ENCODE results near the gene SMIM11.
"Not testable (repeated sequence)": the region's sequence is repeated elsewhere in the genome, so short reads cannot be mapped to it uniquely, and the experiment has no call there.

The SMIM11 gene

DNA sequence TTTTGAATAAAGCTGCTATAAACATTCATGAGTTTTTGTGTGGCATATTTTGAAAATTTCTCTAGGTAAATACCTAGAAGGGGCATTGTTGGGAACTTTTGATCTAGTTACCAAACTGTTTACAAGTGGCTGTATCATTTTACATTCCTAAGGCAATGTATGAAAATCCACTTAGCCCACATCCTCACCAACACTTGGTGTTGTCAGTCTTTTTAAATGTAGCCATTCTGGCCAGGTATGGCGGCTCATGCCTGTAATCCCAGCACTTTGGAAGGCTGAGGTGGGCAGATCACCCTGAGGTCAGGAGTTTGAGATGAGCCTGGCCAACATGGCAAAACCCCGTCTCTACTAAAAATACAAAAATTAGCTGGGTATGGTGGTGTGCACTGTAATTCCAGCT is 17.4 kb upstream of the SMIM11 start:
- DNase-seq: no peak

DNA sequence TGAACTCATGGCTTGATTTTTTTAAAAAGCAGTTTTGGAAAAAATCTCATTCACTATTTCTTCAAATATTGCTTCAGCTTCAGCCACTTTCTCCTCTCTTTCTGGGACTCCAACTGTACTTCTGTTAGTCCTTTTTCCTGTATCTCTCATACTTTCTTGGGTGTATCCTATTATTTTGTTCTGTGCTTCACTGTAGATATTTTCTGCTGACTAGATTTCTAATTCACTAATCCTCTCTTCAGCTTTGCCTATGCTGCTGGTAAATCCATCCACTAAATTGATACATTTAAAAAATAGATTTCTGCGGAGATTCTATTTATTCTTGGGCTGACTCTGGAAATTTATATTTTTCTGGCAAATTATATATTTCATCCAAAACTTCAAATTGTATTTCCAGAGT is 16.4 kb upstream of the SMIM11 start:
- DNase-seq: no peak

DNA sequence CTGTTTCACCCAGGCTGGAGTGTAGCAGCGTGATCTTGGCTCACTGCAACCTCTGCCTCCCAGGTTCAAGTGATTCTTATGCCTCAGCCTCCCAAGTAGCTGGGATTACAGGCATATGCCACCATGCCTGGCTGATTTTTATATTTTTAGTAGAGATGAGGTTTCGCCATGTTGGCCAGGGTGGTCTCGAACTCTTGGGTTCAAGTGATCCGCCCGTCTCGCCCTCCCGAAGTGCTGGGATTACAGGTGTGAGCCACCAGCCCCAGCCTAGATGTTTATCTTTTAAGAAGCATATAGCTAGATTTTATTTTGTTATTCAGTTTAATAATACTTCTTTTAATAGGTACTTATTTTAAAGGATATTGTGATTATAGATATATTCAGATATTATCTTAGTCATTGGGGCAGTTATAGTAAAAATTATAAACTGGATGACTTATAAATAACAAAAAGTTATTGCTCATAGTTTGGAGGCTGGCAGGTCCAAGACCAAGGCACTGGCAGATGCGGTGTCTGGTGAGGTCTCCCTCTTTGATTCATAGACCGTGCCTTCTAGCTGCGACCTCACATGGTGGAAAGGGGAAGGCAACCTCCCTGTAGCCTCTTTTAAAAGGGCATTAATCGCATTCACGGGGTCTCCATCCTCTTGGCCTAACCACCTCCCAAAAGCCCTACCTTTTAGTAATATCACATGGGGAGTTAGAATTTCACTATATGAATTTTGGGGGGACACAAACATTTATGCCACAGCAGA is 14.6 kb upstream of the SMIM11 start:
- no peak for DNase-seq

DNA sequence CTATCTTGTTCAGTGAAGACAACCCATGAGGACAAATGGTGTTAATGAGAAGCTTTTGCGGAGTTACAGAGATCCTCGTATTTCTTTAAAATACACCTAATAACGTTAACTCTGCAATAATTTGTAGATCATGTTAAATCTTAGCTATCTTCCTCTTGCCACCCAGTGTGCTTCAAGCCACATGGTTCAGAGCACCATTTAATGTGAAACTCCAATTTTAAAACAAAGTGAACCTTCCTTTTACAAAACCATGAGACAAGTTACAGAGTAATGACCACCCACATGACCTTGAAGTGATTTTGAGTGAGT is 13.2 kb upstream of the SMIM11 start:
- DNase-seq: no peak

DNA sequence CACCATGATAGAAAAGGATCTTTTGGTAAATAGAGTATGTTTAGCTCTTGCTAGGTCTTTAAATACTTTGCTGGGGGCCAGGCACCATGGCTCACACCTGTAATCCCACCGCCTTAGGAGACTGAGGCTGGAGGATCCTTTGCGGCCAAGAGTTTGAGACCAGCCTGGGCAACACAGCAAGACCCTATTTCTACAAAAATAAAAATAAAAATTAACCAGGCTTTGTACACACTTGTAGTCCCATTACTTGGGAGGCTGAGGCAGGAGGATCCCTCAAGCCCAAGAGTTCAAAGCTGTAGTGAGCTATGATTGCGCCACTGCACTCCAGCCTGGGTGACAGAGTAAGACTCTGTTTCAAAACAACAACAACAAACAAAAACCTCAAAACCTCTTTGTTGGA is 12.6 kb upstream of the SMIM11 start:
- DNase-seq: no peak

DNA sequence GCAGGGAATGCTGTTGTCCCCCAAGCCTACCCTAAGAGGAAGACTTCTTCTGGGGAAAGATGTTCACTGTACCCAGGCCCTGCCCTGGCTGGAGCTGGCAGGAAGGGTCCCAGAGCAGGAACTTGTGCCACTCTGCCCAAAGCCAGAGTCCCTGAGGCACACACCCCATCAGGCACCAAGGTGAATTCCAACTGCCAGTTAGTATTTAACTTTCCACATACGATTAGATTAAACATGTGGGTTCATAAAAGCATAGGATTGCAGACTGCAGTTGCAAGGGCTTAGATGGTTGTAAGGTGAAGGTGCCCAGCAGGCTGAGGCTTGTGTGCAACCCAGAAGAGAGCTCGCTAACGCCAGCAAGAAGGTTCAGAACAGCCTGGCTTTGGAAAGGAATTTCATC is 11.6 kb upstream of the SMIM11 start, which contains the start of gene KCNE2:
Gene KCNE2, plus strand, starts transcription at position 274 of the 400 bp plus-strand sequence. CDS start 6,473 bp downstream, outside the sequence.
- DNase-seq: no peak

DNA sequence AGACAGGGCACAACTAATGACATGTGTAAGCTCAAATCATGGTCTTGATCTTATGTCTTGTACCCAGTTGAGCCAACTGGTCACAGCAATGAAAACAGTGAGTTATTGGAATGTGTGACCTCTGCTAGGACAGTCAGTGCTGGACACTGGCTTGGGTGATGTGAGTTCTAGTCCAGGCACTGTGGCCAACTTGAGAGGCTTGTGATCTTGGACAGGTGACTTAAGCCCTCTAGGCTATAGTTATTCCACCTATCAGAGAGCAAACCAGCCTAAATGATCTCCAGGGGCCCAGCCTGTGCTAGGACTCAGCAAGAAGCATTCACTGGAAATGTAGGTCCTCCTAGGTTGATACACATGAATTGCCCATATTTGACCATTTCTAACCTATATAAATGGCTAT is 10.4 kb upstream of the SMIM11 start:
- DNase-seq: no peak

DNA sequence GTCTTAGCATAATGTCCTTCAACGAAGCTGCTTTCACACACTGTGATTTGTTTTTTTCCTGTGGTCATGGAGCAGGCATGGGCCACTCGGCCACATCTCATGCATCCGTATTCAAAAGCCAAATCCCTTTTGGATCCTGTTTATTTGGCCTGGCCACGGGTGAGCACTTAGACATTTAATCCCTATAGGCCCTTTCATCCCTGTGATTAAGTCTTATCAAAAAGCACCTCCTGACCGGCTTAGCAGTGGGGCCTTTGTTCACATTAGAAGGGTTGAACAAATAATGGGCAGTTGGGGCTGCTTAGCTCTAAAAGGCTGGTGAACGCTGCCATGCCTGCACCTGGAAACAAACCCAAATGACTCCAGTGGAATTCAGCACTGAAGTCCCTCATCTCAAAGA is 9.5 kb upstream of the SMIM11 start:
- DNase-seq: no peak

DNA sequence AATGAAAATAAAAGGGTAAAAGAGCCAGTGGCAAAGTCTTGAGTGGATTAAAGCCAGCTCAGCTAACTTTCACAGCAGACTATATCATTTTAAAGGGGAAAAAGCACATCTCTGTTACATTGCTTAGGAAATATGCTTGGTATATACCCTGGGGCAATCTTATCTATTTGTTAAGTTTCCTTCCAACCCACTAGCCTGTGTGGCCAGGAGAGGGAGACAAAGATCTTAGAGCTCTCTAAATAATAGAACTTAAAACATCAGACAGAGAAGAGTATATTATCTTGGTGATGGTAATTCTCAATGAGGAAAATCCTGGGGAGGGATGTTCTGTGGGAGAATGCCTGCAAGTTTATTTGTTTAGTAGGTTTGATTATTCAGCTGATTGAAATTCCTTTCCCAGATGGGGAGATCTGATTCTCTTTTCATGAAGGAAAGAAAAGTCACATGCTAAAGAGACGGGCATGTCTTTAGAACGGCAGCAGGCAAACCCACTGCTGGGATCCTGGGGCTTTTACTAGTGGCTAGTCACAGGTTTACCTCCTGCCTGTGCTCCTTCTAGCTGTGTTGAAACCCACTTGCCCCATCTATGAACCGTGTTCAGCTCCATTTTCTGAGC is 7.9 kb upstream of the SMIM11 start:
- peak; percentile 55 for DNase-seq

DNA sequence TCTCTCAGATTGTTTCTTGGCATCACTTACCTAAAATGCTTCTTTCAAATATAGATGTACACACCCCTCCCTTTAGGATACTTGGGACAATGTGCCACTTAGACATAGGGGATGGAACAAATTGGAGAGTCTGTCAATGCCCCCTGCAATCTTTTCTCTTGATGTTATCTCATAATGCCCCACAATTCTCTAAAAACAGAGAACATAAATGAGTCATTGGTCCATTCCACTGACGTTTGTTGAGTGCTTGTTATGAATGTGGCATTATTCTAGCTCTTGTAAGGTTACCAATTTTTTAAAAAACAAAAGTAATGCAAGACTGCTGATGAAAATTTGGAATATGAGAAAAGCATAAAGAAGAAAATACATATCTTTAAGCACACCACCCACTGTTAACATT is 5.6 kb upstream of the SMIM11 start:
- no peak for DNase-seq

DNA sequence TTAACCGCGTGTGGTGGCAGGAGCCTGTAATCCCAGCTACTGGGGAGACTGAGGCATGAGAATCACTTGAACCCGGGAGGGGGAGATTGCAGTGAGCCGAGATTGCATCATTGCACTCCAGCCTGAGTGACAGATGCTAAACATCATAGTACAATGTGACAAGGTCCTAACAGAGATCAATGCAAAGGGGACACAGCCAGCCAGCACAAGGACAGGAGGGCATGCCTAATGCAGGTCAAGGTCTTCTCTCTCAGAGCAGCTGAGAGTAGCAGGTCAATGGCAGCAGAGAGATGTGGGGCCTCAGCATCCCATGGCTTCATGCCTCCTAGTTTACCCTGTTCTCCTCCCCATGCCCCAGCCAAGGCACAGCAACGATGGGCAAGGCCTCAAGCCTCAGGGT is 3.0 kb upstream of the SMIM11 start:
- DNase-seq: no peak

DNA sequence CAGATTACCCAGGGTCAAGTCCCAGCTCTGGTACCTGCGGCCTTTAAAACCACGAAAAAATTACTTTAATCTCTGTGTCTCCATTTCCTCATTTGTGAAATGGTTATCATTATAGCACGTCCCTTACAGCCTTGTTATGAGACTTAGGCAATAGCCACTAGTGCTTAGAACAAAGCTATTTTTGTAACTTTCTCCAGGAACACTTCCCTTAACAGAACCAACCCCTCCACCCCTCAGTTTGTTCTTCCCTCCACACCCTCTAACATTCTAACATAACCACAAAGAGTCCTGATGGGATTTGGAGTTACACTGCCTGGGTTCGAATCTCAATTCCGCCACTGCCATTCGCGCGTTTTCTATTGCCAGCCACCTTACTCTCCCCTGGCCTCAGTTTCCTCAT is 845 bp upstream of the SMIM11 start:
- not testable (repeated sequence) for DNase-seq

DNA sequence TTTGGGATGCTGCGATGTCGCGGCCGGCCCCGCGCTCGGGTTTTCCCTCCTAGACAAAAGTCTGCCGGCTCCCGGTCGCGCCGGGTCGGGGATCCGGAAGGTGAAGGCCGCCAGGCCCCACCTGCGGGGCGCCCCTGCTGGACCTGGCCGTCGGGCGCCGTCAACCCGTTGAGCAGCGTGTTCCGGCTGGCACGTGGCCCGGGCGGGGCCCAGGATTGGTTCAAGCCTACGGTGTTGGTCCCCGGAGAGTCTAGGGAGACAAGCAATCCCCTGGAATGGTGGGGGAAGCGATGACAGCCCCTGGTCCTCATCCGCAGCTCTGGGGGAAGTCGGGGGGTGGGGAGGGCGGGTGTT is 289 bp downstream of the SMIM11 start:
- DNase-seq: not testable (repeated sequence)

DNA sequence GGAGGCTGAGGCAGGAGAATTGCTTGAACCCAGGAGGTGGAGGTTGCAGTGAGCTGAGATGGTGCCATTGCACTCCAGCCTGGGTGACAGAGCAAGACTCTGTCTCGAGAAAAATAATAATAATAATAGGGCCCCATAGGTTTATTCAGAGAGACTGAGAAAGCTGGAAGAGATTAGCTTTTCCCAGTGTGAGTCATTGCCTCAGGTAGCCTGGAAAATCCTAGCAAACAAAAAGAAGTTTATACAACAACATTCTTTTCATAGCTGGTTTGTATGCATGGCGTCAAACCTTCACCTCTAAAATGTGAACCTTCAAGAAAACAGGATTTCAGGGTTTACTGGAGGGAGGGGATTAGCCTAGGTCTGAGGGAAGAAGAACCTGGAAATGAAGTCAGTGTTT is 7.8 kb downstream of the SMIM11 start:
- not testable (repeated sequence) for DNase-seq

DNA sequence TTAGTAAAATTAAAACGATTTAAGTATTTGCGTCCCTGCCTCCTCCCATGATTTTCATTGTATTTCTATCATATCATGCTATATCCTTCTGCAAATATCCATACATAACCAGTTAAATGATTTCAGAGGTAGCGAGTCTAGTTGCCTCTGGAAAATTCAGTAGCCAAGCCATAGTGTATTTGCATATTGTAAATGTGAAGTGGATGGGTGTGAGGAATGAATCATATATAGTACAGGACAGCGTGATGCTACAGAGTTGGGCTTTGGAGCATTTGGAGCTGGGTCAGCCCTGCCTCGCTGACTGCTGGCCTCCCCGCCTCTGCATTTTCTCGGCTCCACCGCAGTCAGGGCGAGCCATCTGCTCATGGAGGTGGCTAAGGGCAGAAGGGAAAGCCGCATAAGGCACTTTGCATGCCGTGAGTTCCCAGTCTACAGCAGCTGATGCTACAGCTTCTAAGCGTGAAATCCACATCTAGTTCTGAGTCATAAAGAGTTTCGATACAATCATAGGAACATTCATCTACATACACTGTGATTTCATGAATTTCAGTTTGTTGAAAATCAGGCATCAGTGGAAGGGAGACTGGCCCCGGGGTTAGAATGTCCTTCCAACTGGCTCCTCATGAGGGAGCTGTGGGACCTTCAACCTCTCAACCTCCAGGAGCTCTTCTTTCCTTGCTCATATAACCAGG is 8.6 kb downstream of the SMIM11 start:
- not testable (repeated sequence) for DNase-seq

DNA sequence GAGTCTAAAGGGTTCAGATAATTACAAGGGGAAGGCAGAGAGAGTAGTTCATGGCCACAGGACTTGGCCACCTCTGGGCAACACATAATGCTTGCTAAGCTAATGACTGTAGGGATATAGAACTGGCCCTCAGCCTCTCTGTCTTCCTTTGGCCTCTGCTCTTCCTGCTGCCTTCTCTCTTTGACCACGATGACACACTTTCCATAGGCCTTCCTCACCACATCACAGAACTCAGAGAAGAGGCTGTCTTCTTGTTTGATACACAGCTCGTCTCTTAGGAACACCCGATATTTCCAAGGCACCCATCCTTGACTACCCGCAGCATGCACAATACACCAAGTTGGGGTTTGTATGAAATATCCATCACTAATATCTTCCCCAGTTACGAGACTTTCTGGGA is 25.2 kb downstream of the SMIM11 start:
- DNase-seq: not testable (repeated sequence)

DNA sequence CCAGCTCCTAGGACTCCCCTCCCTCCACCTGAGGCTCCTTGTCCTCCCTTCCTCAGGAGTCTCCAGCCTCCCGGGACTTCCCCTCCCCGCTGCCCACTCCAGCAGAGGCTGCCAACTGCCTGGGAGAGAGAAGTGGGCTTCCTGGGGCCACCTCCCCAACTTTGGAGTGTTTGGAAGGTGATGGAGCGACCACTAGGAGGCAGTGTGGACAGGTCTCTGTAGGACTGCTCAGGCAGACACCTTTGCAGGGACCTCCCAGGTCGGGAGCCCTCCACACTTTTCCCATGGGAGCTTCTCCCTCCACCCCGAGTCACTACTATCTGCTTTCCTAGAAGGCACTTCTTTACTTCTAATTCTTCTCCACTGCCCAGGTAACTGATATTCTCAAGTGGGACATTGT is 29.4 kb downstream of the SMIM11 start:
- not testable (repeated sequence) for DNase-seq

DNA sequence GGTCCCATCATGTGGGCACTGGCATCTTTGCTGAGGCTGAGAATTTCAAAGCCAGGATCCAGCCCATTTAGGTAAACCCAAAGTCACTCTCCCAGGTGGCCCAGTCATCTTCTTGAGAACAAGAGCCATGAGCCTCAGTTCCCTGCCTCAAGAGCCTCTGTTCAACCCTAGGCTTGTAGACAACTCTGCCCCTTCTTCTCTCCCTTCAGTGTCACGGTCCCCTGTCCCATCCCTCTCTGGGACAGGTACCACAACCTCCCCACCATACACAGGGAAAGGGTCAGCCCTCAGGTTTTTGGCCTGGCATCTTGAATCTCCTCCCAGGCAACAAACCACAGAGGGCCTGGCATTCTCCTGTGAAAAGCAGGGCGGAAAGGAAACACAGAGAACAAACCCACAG is 30.4 kb downstream of the SMIM11 start:
- not testable (repeated sequence) for DNase-seq

DNA sequence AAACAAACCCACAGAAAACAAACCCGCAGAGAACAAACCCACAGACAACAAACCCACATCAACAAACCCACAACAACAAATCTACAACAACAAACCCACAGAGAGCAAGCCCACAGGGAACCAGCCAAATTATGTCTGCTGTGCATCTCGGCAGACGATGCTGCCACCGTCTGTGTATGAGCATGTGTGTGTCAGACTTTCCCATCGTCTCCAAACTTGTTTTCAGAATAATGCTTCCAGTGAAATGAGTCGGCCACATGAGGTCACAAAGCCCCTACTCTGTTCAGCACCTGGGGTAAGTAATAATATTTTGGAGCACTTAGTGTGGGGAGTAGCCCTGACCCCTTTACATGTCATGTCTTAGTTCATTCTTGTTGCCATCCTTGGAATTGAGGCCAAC is 30.8 kb downstream of the SMIM11 start:
- not testable (repeated sequence) for DNase-seq

DNA sequence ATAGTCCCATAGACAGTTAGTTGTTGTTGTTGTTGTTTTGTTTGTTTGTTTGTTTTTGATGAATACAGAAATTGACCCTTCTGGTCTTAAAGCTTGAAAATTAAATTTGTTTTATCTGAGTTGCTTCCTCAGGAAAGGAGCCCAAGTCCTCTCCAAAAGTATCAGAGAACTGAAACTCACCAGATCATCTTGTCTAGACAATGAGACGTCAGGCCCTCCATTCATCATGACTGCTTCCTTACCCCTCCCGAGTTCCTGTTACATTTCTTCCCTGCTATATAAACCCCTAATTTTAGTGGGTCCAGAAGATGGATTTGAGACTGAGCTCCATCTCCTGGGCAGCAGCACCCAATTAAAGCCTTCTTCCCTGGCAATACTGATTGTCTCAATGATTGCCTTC is 31.4 kb downstream of the SMIM11 start:
- not testable (repeated sequence) for DNase-seq

DNA sequence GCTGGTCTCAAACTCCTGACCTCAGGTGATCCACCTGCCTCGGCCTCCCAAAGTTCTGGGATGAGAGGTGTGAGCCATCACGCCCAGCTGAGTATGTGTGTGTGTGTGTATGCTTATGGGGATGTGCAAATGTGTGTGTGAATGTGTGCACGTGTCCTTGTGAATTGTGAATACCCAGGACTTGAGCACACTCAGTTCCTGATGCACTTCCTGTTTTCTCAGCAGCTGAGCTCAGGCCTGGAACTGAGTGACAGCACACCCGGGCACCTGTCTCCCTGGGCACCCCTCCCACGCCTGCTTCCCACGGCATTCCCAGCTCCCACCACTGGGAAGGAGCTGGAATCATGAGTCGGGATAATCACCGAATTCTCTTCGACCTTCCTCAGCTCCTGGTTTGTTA is 32.0 kb downstream of the SMIM11 start:
- DNase-seq: not testable (repeated sequence)

DNA sequence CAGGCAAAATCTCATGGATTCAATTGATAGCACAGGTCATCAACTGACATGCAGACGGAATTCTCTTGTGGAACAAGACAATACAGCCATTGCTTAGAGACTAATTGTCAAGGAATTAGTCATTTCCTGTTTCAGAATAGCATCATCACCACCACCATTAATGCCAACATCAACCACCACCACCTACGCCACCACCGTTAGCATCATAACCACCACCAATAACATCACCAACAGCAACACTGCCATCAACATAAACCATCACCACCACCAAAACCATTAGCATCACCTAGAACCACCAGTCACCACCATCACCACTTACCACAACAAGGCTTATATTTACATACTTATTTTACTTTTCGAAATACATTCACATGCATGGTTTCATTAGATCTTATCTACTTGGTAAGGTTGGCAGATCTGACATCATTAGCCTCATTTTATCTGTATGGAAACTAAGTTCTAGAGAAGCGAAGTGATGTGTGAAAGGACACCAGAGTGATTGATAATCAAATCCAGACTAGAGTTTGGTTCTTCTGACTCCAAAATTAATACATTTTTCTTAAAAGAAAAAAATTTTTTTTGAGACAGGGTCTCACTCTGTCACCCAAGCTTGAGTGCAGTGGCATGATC is 42.3 kb downstream of the SMIM11 start:
- not testable (repeated sequence) for DNase-seq

DNA sequence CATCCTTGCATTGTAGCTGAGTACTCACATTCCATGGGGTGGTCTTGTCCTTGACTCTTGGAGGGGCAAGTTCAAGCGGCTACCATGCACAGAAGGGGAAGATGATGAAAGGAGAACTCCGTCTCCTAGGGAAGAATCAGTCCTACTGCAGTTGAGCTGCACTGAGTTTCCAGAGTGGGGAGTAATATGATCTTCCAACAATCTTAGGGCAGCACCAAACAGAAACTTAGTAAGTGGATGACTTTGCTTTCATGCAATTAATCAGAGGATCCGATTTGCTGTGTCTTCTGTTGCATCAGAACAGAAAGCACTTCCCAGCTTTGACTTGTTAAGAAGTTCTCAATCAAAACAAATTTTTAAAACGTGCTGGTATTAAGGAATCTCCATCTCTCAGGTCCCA is 48.5 kb downstream of the SMIM11 start, which contains the start of gene SMIM34:
Gene SMIM34, minus strand, starts transcription at position 147 of the 400 bp plus-strand sequence. Its CDS starts 112 bp downstream, at position 35.
- not testable (repeated sequence) for DNase-seq

DNA sequence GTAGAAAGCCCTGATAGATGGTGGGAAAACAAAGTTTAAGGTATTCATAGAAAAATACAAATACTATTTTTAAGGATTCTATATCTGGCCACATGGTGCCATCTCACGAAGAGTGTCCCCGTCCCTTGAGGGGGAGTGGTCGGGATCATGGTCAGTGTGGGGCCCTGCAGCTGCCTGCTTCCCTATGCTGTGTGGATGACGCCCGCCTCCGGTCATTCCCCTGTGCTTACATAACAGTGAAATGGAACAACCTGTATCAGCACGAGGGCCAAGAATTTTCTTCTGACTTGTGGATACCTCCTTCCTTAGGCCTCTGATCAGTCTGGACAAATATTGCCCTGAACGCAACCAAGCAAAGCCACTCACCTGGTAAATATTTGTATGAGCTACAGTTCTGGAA is 52.0 kb downstream of the SMIM11 start:
- DNase-seq: not testable (repeated sequence)

All from CD4-positive, alpha-beta T cell treated with Interleukin-21 for 1 hour (primary cell).